Measurements from ENCODE around the gene DHRS4L2.

Gene DHRS4L2

GRCh38 chr14:24051789-24052655 lies 63.3 kb downstream of the DHRS4L2 start, which contains the start of gene CARMIL3:
Gene CARMIL3 (plus strand): TSS chr14:24052009. CDS start chr14:24052154, 145 bp downstream.
- no peak for TF ChIP-seq CTCF (IDR thresholded peaks at IDR 0.05)
- TF ChIP-seq ZFX (IDR thresholded peaks at IDR 0.05; ENCODE audit: borderline replicate concordance), result no peak
- peak within 1 kb of the TSS; percentile 49 for H3K27ac ChIP-seq

- H3K27ac ChIP-seq, result no peak overlapping the region
- no peak for TF ChIP-seq ZFX (IDR thresholded peaks at IDR 0.05; ENCODE audit: borderline replicate concordance)
- TF ChIP-seq CTCF (IDR thresholded peaks at IDR 0.05), result no peak
Observed at GRCh38 chr14:24052656-24053547, 64.2 kb downstream of the DHRS4L2 start.

DNA sequence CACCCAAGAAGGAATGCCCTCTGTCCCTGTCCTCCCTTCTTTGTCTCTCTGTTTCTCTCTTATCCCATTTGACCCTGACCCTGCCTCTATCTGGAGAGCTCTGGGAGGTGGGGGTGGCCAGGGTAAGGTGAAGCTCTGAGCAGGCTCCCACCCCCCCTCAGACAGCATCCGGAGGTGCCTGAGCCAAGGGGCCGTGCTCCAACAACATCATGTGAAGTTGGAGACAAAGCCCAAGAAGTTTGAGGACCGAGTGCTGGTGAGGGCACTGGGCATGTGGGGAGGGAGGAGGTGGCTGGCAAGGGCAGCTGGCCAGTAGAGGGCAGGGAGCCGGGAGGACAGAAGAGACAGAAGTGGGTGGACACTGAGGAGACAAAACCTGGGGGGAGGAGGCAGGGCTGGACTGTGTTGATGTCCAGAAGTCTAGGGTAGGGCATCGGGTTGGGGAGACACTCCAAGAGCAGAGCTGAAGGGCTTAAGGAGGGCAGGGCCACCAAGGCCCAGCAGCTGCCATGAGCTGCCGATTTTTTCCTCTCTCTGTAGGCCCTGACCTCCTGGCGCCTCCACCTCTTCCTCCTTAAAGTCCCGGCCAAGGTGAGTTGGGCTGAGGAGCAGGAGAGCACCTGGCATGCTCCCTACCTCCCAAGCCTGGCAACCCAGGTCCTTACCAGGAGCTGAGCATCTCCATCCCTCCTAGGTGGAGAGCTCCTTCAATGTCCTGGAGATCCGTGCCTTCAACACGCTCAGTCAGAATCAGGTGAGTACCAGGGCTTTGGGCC lies 65.0 kb downstream of the DHRS4L2 start:
- TF ChIP-seq CTCF (IDR thresholded peaks at IDR 0.05) (no peak), ZFX (IDR thresholded peaks at IDR 0.05; ENCODE audit: borderline replicate concordance) (no peak)
- no peak overlapping the region for H3K27ac ChIP-seq

DNA sequence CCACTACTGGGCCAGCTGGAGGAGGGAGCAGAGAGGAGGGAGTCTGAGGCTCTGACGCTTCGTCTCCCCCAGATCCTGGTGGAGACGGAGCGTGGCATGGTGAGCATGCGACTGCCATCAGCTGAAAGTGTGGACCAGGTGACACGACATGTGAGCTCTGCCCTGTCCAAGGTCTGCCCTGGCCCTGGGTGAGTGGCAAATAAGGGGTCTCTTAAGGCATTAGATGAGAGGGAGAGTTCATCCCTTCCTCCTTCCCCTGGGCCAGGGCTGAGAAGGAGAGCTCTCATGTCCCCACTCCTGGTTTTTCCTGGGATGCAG lies 65.6 kb downstream of the DHRS4L2 start:
- TF ChIP-seq ZFX (IDR thresholded peaks at IDR 0.05; ENCODE audit: borderline replicate concordance) (no peak), CTCF (IDR thresholded peaks at IDR 0.05) (no peak)
- H3K27ac ChIP-seq, result no peak overlapping the region

GRCh38 chr14:24054646-24055045 lies 65.9 kb downstream of the DHRS4L2 start:
- no peak overlapping the region for H3K27ac ChIP-seq
- TF ChIP-seq CTCF (IDR thresholded peaks at IDR 0.05), result no peak
- TF ChIP-seq ZFX (IDR thresholded peaks at IDR 0.05; ENCODE audit: borderline replicate concordance), result no peak
